ENCODE measurements around the gene COL23A1.

- TF ChIP-seq EZH2 (IDR thresholded peaks at IDR 0.05) (no peak), POLR2AphosphoS5 (IDR thresholded peaks at IDR 0.05; ENCODE audit: borderline replicate concordance, low read depth, low read length) (no peak)
Measured at GRCh38 chr5:178375348-178375747, 214.8 kb downstream of the COL23A1 start.

Data from SK-N-MC (cell line).